ENCODE results near the gene POGZ. TPM values are rescaled to one million over a fixed set of nuclear protein-coding genes. Genes with fewer than 3 reads are reported as not detected.

The POGZ gene
- total RNA-seq, 1 experiment from 2014 or later, result 98.4 TPM

- no peaks in the 10 kb centered on the region for H3K36me3 ChIP-seq (ENCODE audit: insufficient read depth, low read length, poor library complexity, severe bottlenecking)
- intact Hi-C loops (cut with micrococcal nuclease; ENCODE audit: unreplicated experiment), result no loop called here
- H3K27ac ChIP-seq (ENCODE audit: low read depth, low read length, poor library complexity, severe bottlenecking), result no peak overlapping the region
- CTCF ChIA-PET, result interaction anchor here (0.7 kb wide), 1 partner anchor 174 kb away, joined by 10 read pairs; no protein-coding TSS in a partner anchor
- H3K27me3 ChIP-seq (replicated peaks; ENCODE audit: insufficient read depth, low read depth, low read length, poor library complexity), result no peaks in the 10 kb centered on the region
- H3K4me1 ChIP-seq (ENCODE audit: insufficient read depth, low read length, poor library complexity, severe bottlenecking), result peaks cover 19% of the 10 kb centered on the region
- POLR2A ChIA-PET (ENCODE audit: low non-redundant PET), result no interaction called here
- no TSS peak for BruUV-seq (replicated peaks)
- H3K9me3 ChIP-seq (ENCODE audit: low read depth, low read length, poor library complexity, severe bottlenecking), result no peaks in the 10 kb centered on the region
- H3K4me3 ChIP-seq (ENCODE audit: low read depth, low read length, poor library complexity, severe bottlenecking), result no peak overlapping the region
- TF ChIP-seq EZH2 (IDR thresholded peaks at IDR 0.05; ENCODE audit: borderline replicate concordance, low read depth, low read length, poor library complexity, severe bottlenecking), result no peak
- no peak for TF ChIP-seq CTCF (conservative IDR thresholded peaks at IDR 0.05; ENCODE audit: low read depth, low read length)
- peak; percentile 82 for DNase-seq (ENCODE audit: low spot score)
Observed at GRCh38 chr1:151494741-151495281, 35.5 kb upstream of the POGZ start.

GRCh38 chr1:151493042-151493441 is 33.7 kb upstream of the POGZ start:
- POLR2A ChIA-PET (ENCODE audit: low non-redundant PET), result interaction anchor here (0.6 kb wide), 1 partner anchor 917 kb away, joined by 3 read pairs; no protein-coding TSS in a partner anchor
- TF ChIP-seq EZH2 (IDR thresholded peaks at IDR 0.05; ENCODE audit: borderline replicate concordance, low read depth, low read length, poor library complexity, severe bottlenecking), result no peak
- no peak for TF ChIP-seq CTCF (conservative IDR thresholded peaks at IDR 0.05; ENCODE audit: low read depth, low read length)
- Histone ChIP-seq H3K27me3 (replicated peaks; ENCODE audit: insufficient read depth, low read depth, low read length, poor library complexity) (no peaks in the 10 kb centered on the region), H3K4me3 (ENCODE audit: low read depth, low read length, poor library complexity, severe bottlenecking) (no peak overlapping the region), H3K9me3 (ENCODE audit: low read depth, low read length, poor library complexity, severe bottlenecking) (no peaks in the 10 kb centered on the region), H3K4me1 (ENCODE audit: insufficient read depth, low read length, poor library complexity, severe bottlenecking) (peaks cover 19% of the 10 kb centered on the region), H3K27ac (ENCODE audit: low read depth, low read length, poor library complexity, severe bottlenecking) (no peak overlapping the region), H3K36me3 (ENCODE audit: insufficient read depth, low read length, poor library complexity, severe bottlenecking) (no peaks in the 10 kb centered on the region)
- no TSS peak for BruUV-seq (replicated peaks)
- intact Hi-C loops (cut with micrococcal nuclease; ENCODE audit: unreplicated experiment), result no loop called here
- no peak for DNase-seq (ENCODE audit: low spot score)
- CTCF ChIA-PET, result no interaction called here

GRCh38 chr1:151492120-151492519 is 32.8 kb upstream of the POGZ start:
- no peak for DNase-seq (ENCODE audit: low spot score)
- CTCF ChIA-PET, result no interaction called here
- POLR2A ChIA-PET (ENCODE audit: low non-redundant PET), result no interaction called here
- Histone ChIP-seq H3K27me3 (replicated peaks; ENCODE audit: insufficient read depth, low read depth, low read length, poor library complexity) (no peaks in the 10 kb centered on the region), H3K27ac (ENCODE audit: low read depth, low read length, poor library complexity, severe bottlenecking) (no peak overlapping the region), H3K4me1 (ENCODE audit: insufficient read depth, low read length, poor library complexity, severe bottlenecking) (peaks cover 19% of the 10 kb centered on the region), H3K9me3 (ENCODE audit: low read depth, low read length, poor library complexity, severe bottlenecking) (no peaks in the 10 kb centered on the region), H3K36me3 (ENCODE audit: insufficient read depth, low read length, poor library complexity, severe bottlenecking) (no peaks in the 10 kb centered on the region), H3K4me3 (ENCODE audit: low read depth, low read length, poor library complexity, severe bottlenecking) (no peak overlapping the region)
- TF ChIP-seq CTCF (conservative IDR thresholded peaks at IDR 0.05; ENCODE audit: low read depth, low read length), result no peak
- TF ChIP-seq EZH2 (IDR thresholded peaks at IDR 0.05; ENCODE audit: borderline replicate concordance, low read depth, low read length, poor library complexity, severe bottlenecking), result no peak
- no TSS peak for BruUV-seq (replicated peaks)
- intact Hi-C loops (cut with micrococcal nuclease; ENCODE audit: unreplicated experiment), result no loop called here
